HG03159 (cell line): ENCODE measurements around the gene PDIA2.

Experiments
- ATAC-seq: cut with Tn5 transposase; IDR thresholded peaks from one replicate; pipeline ENCODE4 v1.9.1; 2021; ENCODE audit warnings: mild to moderate bottlenecking, moderate library complexity; ENCODE audit not compliant: unreplicated experiment

The PDIA2 gene

DNA sequence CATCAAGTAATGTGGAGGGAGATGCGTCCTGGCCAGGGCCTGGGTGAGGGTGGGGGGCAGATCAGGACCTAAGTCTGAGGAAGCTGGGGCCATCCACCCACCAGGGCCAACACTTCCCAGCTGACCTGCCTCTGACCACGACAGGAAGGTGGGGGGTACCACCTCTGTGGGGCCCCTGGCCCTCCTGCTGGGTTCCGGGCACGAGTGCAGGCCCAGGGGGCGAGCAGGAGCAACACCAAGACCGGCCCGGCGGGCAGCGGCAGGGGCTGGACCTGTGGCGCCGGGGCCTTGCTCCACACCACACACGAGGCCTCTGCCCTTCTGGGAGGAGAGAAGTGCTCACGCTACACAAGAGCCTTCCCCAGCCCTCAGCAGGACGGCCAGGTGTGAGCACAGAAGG lies 13.3 kb downstream of the PDIA2 start:
- no peak for ATAC-seq

GRCh38 chr16:296806-297510 lies 14.0 kb downstream of the PDIA2 start:
- no peak for ATAC-seq

- no peak for ATAC-seq
Measured at GRCh38 chr16:297832-298231, 14.9 kb downstream of the PDIA2 start.

DNA sequence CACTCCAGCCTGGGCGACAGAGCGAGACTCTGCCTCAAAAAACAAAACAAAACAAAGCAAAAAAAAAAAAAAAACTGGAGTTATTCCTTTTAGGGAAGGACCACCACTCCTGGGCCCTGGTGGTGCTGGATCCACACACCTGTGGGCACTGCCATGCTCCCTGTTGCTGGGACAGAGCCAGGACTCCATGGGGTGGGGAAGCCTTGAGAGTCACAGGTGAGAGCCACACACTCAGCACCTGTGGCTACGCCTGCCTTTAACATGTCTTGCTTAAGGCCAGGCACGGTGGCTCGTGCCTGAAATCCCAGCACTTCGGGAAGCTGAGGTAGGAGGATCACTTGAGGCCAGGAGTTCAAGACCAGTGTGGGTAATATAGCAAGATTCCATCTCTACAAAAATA lies 18.3 kb downstream of the PDIA2 start:
- ATAC-seq, result no peak

DNA sequence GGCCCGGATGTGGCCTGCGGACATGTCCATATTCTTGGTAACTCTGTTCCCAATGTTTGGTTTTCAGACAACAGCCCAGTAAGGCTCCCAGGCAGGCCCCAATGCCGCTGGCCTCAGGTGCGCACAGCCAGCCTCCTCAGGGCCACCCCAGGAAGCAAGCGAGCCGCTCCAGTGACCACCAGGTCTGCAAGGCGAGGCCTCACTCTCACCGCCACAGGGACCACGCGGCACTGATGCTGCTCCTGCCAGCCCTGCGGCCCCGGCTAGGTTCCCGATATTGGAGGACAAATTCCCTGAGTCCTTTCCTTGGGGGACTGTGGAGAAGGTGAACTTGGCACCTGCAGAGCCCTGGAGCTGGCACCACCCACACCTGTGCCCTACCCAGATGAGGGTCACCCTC lies 19.0 kb downstream of the PDIA2 start:
- no peak for ATAC-seq

DNA sequence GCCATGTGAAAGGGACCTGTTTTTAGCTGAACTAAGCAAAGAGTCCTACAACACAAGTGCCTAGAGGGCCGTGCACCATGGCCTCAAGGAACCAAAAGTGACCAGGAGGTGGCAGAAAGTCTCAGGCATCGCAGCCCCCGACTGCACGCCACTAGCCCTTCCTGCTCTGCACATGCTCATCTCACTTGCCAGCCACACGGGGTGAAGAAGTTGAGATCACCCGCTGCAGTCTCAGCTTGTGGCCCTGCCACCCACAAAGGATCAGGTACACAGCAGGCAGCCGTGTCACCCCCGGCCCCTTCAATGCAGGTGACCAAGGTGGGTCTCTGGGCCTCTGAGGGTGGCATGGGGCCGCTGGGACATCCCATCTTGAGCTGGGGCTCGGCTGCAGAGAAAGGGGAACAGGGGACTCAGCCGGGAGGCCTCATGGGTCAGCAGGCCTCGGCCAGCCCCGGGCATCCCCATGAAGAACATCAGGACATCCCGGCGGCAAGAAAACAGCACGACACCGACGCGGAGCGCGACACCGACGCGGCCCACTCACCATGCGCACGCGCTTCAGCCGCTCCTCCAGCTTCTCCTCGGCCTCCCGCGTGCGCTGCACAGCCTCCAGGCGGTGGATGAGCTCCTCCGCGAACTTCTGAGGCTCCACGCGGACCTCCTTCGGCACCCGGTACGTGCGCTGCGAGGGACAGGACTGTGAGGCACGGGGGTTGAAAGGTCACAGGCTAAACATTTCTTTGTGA lies 21.0 kb downstream of the PDIA2 start:
- no peak for ATAC-seq

GRCh38 chr16:305916-306626 lies 23.1 kb downstream of the PDIA2 start:
- no peak for ATAC-seq

DNA sequence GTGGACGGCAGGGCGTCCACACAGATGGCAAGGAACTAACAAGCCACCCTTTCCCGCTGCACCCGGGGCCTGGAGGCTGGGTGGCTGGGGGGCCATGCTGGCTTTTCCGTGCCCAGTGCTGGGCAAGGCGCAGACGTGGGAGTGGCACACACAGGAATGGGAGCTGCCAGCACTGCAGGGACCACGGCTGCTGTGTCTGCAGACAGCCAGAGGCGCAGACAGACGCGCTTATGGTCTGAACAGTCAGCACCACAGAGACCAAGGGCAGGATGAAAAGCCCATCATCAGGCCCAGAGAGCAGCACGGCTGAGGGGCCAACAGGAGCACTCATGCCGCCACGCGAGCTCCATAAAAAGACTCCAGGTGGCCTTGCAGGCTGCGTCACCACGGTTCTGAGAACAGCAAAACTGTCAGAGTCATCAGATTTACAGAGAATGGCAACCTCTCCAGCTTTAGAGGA lies 24.0 kb downstream of the PDIA2 start:
- ATAC-seq, result no peak

DNA sequence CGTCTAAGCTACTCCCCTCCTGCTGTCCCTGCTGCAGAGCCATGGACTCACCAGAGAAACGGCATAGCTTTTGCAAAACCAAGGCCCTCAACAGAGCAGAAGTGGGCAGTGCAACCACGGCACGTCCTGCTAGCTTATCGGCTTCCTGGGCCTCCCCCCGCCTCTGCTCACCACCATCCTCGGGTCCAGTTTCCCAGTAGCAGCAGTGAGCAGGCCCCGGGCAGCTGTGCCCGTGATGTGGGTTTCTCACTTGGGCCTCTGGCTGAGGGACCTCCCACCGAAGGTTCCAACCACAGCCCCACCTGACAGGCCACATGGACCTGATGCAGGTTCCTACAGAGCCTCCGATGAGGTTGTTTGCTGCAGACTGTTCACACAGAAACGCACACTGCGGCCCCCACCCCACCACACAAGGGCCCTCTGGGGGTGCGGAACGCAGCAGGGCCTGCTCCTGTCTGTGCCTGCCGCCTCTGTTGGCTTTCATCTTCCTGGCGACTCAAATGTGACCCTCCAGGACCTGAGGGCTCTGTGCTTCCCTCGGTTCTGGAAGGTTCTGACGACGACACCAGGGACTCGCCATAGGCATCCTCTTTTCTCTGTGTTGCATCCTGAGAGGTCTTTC lies 24.8 kb downstream of the PDIA2 start:
- ATAC-seq, result no peak

DNA sequence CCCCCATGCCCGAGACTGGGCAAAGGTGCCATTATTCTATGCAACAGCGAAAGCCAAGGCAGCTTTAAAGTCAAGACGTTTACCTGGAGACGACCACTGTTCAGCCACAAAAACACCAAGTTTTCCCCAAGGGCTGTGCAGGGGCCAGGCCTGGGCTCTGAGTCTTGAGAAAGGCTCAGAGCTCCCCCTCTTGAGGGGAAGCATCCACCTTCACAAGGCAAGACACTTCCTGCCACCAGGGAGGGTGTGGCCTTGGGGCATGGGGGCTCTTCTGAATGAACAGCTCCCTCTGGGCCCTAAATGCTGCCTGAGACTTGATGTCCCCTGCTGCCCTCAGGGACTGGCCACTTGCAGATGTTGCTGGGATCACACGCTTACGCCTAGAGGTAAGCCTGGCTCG lies 26.5 kb downstream of the PDIA2 start:
- ATAC-seq, result no peak

- ATAC-seq, result no peak
Measured at GRCh38 chr16:311725-312124, 28.8 kb downstream of the PDIA2 start.

GRCh38 chr16:314351-314750 lies 31.4 kb downstream of the PDIA2 start:
- ATAC-seq, result no peak

DNA sequence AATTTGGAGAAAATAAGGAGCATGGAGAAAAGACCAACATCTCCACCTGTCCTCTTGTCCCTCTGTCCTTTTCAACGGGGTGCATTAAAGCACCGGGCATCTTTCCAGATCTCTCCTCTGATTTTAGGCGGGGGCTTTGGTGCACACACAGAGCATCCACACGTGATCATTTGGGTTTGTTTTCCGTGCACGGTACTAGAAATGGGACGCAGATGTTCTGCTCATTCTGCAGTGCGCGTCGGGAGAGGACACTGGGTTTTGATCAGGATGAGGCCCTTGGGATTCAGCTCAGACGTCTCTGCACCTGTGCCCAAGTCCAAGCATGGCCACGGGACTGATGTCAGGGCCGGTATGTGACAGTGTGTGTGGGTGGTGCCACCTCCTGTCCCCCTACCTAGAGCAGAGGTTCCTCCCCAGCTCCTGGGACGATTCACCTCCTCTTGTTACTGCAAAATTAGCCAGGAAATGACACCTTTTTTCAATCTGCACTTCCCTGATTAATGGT lies 31.9 kb downstream of the PDIA2 start:
- no peak for ATAC-seq

DNA sequence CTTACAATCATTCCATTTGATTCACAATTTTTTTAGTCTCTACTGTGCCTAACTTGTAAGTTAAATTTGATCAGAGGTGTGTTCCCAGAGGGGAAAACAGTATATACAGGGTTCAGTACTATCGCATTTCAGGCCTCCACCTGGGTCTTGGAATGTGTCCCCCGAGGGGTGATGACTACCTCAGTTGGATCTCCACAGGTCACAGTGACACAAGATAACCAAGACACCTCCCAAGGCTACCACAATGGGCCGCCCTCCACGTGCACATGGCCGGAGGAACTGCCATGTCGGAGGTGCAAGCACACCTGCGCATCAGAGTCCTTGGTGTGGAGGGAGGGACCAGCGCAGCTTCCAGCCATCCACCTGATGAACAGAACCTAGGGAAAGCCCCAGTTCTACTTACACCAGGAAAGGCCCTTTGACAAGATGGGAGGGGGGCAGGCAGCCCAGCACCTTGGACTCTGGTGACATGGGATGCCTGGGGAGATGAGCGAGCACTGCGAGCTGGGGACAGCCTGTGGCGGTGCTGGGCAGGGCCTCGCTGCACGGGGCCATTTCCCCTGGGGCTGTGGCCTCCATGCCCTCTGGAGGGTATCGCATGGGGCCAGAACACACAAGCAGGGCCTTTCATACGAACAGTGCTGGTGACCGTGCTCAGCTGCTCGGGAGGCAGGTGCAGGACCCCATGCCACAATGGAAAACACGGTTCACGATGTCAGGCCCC lies 33.9 kb downstream of the PDIA2 start:
- ATAC-seq, result no peak

DNA sequence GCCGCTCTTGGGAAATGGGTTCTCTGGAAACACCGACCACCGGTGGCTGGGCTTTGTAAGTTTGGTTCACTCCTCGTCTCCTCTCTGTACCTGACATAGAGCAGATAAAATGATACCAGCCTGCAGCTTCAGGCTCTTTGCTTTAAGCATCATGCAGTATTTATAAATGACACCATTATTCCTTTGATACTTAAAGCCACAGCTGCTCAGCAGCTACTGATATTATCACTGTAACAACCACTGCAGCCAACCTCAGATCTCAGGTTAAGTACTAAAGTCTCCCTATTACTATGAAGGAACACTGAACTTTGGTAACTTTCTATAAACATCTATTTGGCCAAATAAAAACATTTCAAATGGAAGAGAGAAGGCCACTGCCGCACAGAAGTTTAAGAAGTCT lies 34.6 kb downstream of the PDIA2 start:
- no peak for ATAC-seq

- ATAC-seq, result no peak
Measured at GRCh38 chr16:318628-319027, 35.7 kb downstream of the PDIA2 start.

DNA sequence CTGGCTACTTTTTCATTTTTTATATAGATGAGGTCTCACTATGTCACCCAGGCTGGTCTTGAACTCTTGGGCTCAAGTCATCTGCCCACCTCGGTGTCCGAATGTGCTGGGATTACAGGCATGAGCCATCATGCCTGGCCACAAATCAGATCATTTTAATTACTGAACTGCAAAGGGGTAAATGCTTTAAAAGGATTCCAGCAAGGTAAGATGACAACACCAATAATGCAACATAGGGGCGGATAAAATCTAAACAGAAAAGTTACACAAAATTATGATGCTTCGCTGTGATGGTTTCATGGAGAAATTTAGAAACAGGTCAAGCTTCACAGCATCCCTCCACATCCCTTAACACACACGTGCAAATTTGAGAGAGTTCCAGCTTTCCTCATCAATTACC lies 37.2 kb downstream of the PDIA2 start:
- no peak for ATAC-seq

- no peak for ATAC-seq
Measured at GRCh38 chr16:321532-321931, 38.6 kb downstream of the PDIA2 start.

DNA sequence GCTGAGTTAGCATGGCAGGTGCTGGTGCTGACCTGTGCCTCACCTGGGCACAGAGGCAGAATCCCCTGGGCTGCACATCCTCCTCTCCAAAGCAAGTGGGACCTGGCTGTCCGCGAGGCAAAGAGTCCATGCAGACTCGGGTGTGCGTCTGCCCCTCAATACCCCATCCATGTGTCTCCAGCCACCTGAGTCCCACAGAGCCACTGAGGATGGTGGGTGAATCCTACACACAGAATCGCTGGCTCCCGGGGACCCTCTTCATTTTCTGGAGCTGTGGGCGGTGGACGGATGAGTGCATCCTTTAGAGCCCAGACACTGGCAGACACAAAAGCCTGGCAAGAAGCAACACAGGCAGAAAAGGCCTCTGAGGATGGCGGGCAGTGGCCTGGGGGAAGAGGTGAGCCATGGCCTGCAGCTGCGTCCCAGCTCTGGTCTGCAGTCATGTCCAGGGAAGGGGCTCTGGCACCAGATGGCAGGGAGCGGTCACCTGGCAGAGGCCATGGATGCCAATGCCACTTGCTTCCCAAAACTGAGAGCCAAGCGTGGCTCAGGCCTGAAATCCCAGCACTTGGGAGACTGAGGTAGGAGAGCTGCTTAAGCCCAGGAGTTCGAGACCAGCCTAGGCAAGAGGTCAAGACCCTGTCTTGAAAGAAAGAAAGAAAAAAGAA lies 39.6 kb downstream of the PDIA2 start:
- ATAC-seq, result no peak

GRCh38 chr16:324201-324450 lies 41.2 kb downstream of the PDIA2 start:
- no peak for ATAC-seq
